GM19193 (cell line): ENCODE measurements around the gene REM1.

Source experiments
- POLR2A ChIP-seq: IDR thresholded peaks from 4 replicates; pipeline ENCODE4 v1.6.1; 2011; ENCODE audit not compliant: insufficient read depth, insufficient read length; ENCODE audit errors: extremely low read depth

Gene REM1

DNA sequence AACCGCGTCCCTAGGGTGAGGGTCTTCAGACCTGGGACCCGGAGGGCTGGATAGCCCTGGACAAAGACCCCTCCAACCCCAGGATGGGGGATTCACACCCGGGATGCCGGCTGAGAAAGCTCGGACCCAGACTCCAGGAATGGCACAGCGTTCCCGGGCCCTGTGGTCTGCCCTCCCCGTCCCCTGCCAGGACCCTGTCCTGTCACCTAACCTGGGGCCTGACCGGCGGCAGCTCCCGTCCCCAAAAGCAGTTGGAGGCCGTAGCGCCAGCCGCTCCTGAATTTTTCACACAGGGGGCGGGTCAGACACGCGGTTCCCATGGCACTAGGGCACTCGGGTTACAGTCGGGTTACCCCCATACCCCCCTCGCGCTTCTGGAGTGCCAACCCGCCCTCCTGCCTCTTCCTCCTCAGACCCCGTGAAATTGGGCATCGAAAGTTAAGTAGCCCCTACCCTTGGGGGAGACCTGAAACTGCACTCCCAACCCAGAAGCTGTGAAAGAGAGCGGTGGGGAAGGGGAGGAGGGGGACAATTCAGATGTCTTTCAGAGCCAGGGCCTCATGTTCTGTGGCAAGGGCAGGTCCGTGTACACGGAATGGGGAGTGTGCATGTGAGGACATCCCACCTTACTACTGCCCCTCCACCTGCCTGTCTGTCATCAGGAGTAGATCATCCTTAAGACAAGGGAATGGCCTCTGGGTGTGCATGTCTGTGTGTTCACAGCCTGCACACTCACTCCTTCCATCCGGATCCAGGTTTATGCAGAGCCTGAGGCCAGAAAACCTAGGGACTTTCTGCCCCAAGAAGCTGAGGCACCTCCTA, 595 bp downstream of the REM1 start:
- no peak for TF ChIP-seq POLR2A

DNA sequence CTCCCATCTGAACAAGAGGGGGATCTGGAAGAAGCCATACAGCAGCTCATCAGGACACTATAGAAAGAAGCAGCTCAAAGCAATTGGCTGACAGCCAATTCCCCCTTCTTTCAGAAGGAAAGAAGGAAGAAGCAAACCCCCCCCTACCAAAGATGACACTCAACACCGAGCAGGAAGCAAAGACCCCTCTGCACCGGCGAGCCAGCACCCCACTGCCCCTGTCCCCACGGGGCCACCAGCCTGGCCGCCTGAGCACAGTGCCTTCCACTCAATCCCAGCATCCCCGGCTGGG, 1.2 kb downstream of the REM1 start:
- no peak for TF ChIP-seq POLR2A

DNA sequence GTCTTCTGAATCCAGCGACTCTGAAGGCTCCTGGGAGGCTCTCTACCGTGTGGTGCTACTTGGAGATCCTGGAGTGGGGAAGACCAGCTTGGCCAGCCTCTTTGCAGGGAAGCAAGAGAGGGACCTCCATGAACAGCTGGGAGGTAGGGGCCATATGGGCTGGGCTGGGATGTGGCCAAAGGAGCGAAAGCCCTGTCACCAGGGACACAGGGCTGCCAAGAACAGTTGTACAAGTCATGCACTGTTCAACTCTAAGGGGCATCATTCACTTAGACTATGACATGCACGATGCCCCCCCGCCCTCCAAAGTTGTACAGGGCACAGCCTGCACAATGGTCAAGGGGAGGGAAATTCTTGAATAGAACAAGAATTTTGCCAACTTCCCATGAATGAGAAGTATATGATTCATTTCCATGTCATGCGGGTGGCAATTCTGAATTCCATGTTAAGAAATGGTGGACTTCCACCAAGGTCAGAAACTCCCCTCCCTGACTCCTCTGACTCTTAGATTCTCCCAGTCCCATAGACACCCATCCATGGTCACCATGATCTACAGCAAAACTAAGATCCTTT, 1.6 kb downstream of the REM1 start:
- no peak for TF ChIP-seq POLR2A

DNA sequence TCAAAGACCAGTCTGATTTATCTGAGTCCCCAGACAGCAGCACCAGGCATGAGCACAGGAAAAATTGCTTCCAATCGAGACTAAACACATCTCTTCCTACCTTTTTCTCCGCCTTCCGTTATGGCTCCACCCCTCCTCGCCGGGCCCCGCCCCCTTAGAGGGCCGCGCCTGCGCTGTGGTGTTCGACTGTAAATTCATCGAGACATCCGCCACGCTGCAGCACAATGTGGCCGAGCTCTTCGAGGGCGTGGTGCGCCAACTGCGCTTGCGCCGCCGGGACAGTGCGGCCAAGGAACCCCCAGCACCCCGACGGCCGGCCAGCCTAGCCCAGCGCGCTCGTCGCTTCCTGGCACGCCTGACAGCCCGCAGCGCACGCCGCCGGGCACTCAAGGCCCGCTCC, 8.9 kb downstream of the REM1 start:
- no peak for TF ChIP-seq POLR2A

DNA sequence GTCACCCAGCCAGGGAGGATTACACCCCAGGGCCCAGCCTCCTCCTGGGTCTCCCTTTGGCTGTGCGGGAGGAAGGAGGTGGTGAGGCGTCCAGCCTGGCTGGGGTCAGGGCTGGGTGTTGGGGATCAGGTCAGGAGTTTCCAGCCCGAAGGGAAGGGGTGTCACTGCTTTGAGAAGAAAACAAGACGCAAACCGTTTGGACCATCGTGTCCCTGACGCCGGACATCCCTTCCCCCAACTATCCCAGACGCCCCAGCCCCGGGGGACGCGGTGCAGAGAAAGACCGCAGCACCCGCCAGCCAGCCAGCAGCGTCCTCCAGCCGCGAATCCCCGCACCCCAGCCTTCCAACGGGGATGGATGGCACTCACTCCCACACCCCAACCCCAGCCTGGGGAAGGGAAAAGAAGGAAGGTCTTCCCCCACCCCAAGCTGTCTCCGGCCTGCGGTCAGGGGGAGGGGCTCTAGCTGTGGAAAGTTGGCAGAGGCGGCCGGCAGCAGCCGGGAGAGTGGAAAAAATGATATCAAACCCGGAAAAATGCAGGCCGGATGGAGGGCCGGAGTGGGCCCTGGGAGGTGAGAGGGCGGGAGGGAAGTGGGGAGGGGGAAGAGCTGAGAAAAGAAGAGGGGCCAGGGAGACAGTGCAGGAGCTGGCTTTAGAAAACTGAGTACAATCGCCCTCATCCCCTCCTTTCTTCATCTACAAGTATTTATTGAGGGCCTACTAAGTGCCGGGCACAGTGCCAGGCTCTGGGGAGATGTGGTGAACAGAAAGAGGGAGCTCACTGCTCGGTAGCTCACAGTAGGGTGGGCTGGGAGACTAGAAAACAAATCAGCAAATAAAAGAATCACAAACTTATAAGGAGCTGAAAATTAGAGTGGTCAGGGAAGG, 10.6 kb downstream of the REM1 start:
- no peak for TF ChIP-seq POLR2A

GRCh38 chr20:31488115-31488514, 13.0 kb downstream of the REM1 start:
- TF ChIP-seq POLR2A: no peak

- TF ChIP-seq POLR2A: no peak
These were observed 14.1 kb downstream of the REM1 start for GRCh38 chr20:31489152-31489551.

DNA sequence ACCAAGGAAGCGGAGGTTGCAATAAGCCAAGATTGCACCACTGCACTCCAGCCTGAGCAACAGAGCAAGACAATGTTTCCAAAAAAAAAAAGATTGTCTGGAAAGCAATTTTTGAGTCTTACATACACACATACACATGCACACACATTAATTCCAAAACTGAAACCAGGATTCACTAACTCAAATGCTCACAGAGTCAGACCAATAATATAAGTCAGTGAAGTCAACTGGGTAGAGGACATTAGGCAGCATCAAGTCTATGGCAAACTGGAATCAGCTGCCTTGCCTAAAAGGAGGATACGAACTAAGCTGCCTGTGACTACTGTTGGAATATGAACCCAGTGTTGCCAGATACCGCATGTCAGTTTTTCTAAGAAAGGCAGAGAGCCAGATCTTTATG, 15.7 kb downstream of the REM1 start:
- no peak for TF ChIP-seq POLR2A

- TF ChIP-seq POLR2A: no peak
These were observed 19.0 kb downstream of the REM1 start for GRCh38 chr20:31494131-31494530.

DNA sequence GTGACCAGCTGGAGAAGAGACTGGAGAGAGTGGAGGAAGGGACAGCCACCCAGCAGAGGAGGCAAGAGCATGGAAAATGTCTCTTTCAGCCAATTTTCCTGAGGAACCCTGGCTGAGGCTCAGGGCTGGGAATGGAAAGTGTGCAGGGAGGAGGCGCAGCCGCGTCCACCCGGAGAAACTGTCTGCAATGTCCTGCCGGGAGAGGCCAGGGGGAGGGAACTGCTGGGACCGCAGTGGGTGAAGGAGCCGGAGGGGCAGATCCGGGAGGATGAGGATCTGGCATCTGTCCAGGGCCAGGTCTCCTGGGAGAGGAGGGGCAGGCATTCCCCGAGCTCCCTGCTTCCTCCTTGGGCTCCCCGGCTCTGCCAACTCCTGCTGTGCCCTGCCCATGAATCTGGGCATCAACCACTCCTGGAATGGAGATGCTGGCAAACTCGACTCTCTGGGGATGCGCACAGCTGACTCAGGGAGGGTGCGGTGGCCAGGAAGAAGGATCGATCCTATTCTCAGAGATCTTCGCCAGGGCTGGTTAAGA, 21.7 kb downstream of the REM1 start:
- no peak for TF ChIP-seq POLR2A

DNA sequence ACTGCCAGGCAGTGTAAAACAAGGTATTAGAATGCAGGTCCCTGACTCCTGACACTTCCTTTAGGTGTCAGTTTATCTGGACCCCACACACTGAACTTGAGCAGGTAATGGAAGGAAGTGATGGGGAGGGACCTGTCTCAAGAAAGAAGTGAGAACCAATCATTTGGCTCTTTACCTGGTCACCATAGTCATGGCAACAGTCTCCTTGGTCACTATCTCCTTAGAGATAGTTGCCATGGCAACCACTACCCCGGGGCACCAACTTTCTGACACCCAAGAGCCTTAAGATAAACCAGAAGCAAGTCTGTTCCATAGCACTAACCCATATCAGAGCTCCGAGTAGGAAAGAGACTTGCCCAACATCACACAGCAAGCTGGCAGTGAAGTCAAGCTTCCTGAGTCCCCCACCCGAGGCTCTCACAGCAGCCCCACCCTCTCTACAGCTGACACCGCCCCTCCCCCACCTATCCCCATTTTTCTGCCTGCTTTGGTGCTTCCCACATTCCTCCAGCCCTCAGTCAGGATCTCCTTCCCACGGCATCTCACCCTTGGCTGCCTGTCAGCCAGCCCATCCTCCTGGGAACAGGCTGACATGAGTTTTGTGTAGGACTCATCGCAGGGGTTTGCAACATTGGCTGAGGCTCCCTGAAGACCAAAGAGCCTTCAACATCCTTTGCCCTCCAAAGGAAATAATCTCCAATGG, 22.9 kb downstream of the REM1 start:
- TF ChIP-seq POLR2A: no peak

- no peak for TF ChIP-seq POLR2A
These were observed 25.4 kb downstream of the REM1 start for GRCh38 chr20:31500527-31500926.

DNA sequence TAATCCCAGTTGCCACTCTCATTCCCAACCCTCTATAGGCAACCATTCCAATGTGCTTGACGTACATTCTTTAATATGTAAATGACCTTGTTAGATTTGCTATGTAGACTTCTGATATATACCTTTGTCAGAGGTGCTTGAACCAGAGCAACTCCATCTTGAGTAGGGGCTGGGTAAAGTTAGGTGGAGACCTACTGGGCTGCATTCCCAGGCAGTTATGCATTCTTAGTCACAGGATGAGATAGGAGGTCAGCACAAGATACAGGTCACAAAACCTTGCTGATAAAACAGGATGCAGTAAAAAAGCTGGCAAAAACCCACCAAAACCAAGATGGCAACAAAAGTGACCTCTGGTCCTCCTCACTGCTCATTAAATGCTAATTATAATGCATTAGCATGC, 30.8 kb downstream of the REM1 start:
- no peak for TF ChIP-seq POLR2A

- TF ChIP-seq POLR2A: no peak
These were observed 33.6 kb downstream of the REM1 start for GRCh38 chr20:31508517-31509244.
